Rectal smooth muscle tissue (tissue), 1 donor: ENCODE measurements around the gene CAMSAP1.

Experiments used
- H3K27ac ChIP-seq: one replicate; pipeline ENCODE4 v1.7.0; 2013; ENCODE audit warnings: low read depth, low read length, inconsistent platforms
- H3K27me3 ChIP-seq: one replicate; pipeline ENCODE4 v1.7.0; 2013; ENCODE audit warnings: low read length; ENCODE audit not compliant: control insufficient read depth, insufficient read depth
- H3K36me3 ChIP-seq: one replicate; pipeline ENCODE4 v1.7.0; 2013; ENCODE audit warnings: low read length; ENCODE audit not compliant: control insufficient read depth, insufficient read depth
- H3K4me1 ChIP-seq: one replicate; pipeline ENCODE4 v1.7.0; 2013; ENCODE audit warnings: low read length; ENCODE audit not compliant: control insufficient read depth, insufficient read depth
- H3K4me3 ChIP-seq: one replicate; pipeline ENCODE4 v1.7.0; 2013; ENCODE audit warnings: low read length
- H3K9ac ChIP-seq: one replicate; pipeline ENCODE4 v1.7.0; 2013; ENCODE audit warnings: low read length

CAMSAP1 gene

DNA sequence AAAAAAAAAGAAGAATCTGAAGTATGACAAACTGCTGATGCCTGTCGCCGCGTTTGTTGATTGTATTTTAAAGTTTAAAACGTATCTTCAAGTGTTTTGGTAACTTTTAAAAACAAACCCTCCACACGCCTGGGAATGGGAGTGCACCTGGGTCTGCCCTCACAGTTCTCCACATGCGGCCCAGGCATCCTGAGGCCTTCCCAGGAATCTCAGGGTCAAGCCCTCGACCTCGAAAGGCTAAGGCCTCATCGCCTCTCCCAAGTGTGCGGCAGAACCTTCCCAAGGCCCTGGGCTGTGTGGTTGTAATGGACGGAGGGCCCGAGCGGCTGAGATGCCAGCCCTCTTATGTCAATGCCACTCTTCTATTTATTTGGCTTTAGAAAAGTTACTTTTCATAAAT is 94.4 kb downstream of the CAMSAP1 start:
- Histone ChIP-seq H3K27me3 (no peaks in the 10 kb centered on the region), H3K9ac (no peak overlapping the region), H3K36me3 (peaks cover 44% of the 10 kb centered on the region), H3K4me1 (no peaks in the 10 kb centered on the region), H3K4me3 (no peak overlapping the region), H3K27ac (no peak overlapping the region)

DNA sequence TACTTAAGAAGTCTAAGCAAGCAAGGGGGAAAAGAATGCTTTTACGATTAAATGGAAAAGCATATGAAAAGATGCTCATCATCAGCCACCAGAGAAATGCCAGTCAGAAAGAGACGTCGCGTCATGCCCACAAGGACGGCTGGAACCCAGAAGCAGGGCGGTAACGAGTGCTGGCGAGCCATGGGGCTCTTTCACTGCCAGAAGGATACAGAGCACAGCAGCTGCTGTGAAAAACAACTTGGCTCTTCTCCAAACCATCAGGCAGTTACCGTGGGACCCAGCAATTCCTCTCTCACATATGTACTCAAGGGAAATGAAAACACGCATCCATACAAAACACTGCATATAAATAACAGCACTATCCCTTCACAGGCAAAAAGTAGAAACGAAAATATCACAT is 95.5 kb downstream of the CAMSAP1 start:
- no peak overlapping the region for H3K27ac ChIP-seq
- H3K9ac ChIP-seq = no peak overlapping the region
- H3K4me3 ChIP-seq = no peak overlapping the region
- H3K4me1 ChIP-seq = no peaks in the 10 kb centered on the region
- H3K27me3 ChIP-seq = no peaks in the 10 kb centered on the region
- peaks cover 32% of the 10 kb centered on the region for H3K36me3 ChIP-seq

DNA sequence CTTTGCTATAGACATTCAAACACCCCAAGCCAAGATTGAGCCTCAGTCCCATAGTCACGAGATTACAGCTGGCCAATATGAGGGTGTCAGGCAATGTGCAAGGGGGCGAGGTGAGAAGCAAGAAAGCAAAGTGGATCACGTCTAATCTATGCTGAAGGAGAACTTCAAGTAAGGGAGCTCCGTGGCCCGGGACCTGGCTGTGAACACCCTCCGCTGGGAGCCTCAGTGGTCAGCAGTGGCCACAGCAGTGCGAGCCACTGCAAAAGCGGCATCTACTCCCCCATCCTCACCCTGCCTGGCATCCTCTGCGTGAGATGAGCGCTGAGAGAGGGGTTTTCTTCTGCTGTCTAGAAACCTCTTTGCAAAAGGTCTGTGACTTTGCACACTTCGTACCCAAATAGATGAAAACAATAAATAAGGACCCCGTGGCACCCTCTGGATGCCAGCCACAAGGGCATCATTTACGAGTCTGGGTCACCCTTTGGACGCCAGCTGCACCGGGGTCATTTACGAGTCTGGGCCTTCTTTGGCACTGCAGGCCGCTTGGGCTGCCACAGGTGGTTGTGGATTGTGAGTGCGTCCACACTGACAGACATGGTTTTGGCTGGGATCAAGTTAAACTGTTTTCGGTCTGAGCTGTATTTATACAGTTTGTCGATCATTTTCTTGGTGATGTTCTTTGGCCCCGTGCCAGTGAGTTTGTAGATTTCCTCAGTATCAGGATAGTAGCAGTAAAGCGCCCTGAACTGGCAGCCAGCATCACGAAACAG is 96.4 kb downstream of the CAMSAP1 start:
- H3K36me3 ChIP-seq = peaks cover 24% of the 10 kb centered on the region
- no peak overlapping the region for H3K9ac ChIP-seq
- H3K4me1 ChIP-seq = no peaks in the 10 kb centered on the region

DNA sequence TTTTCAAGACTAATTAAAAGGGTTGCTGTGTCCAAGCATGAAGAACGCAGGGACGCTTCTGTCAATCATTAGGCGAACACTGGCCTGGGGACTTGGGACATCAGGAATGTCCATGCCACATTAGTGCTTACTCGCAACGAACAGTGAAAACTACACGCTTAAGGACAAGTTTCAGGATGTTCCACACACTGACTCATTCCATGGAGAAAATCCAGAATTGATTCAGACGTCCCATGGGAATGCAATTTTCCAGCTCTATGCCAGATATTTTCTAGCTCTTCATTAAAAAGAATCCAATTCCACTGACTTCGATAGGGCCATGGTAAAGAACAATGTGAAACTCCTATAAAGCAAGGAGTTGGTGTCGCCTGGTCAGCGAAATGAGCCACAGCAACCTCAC is 98.2 kb downstream of the CAMSAP1 start:
- H3K27me3 ChIP-seq = no peaks in the 10 kb centered on the region
- H3K36me3 ChIP-seq = peaks cover 18% of the 10 kb centered on the region
- no peak overlapping the region for H3K27ac ChIP-seq
- H3K4me3 ChIP-seq = no peak overlapping the region
- no peak overlapping the region for H3K9ac ChIP-seq
- no peaks in the 10 kb centered on the region for H3K4me1 ChIP-seq

More for the DNA sequence above, 96.4 kb downstream of the CAMSAP1 start:
- no peak overlapping the region for H3K27ac ChIP-seq
- H3K27me3 ChIP-seq = no peaks in the 10 kb centered on the region
- H3K4me3 ChIP-seq = no peak overlapping the region

DNA sequence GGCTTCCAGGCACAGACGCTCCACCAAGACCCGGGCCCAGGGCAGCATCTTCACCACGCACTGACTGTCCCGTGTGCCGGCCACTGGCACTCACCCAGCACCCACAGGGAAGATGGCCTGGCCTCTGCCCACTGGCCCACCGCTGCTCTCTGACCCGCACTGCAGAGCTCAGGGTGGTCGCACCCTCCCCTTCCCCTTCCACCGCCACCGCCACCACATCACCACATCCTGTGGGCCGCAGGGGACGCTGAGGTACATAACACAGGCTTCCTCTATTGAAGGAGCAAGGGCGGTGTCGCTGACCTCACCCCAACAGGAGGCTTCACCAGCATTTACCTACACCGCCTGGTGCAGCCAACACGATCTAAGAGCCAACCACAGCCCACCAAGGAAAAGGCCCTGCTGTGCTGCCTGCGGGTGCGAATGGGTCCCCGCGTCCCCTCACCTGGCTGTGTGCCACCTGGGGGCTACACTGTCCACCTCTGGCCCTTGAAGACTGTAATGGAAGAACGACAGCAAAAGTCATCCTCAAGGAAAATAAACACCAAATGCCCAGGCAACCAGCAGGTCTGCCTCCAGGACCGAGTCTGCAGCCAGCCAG is 101.8 kb downstream of the CAMSAP1 start:
- H3K9ac ChIP-seq = no peak overlapping the region
- no peak overlapping the region for H3K27ac ChIP-seq
- no peak overlapping the region for H3K4me3 ChIP-seq
- no peaks in the 10 kb centered on the region for H3K4me1 ChIP-seq
- peaks cover 3% of the 10 kb centered on the region for H3K36me3 ChIP-seq
- no peaks in the 10 kb centered on the region for H3K27me3 ChIP-seq

DNA sequence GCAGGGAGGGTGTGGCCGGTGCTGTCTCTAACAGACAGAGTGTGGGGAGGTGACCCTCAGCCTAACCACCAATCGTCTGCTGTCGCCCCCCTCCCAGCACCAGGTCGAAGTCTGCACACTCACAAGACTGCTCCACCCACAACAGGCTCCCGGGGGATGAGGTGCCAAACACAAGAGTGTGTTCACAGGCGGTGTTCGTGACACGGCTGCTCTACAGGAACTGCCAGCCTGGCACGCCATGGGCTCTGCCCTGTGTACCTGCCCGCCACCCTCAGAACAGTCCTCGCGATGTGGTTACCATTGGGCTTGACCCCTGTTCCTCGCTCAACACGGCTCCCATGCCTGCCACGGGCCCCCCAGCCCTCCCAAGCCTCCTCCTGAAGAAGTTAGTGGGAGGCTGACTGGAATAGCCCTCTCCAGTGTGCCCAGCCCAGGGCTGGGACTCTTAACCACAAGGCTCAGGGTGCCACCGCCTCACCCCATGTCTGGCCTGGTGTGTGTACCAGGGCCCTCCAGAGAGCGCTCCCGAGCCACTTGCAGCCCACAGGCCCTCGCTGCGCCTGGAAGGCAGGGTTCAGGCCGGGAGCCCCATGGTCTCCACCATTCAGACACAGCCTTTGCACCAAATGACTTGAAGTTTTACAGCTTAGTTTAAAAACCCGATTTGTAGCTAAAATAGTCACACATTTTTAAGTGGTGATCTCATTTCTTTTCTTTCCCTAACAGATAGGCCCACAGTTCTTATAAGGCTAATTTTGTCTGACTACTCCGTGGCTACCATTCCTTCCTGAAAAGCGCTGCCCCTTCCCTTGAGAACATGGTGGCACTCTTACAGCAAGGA is 102.5 kb downstream of the CAMSAP1 start:
- no peak overlapping the region for H3K4me3 ChIP-seq
- H3K9ac ChIP-seq = no peak overlapping the region
- no peaks in the 10 kb centered on the region for H3K27me3 ChIP-seq
- H3K36me3 ChIP-seq = no peaks in the 10 kb centered on the region
- H3K4me1 ChIP-seq = no peaks in the 10 kb centered on the region
- no peak overlapping the region for H3K27ac ChIP-seq

DNA sequence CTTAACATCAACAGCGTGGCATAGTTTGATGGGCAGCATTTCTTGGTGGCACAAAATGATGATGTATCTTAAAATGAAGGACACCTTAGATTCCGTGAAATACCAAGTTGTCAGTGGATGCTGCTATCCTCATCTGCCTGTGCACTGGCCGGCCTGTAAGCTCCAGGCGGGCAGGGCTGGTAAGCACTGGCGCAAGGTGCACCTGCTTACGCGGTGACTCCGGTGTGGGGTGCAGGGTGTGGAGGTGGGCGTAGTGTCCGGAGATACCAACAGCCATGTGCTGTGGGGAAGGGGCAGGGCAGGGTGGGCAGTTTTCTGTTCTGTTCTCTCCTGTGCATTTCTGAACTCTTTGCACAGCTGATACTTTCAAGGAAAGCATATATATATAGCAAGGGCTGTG is 103.9 kb downstream of the CAMSAP1 start:
- Histone ChIP-seq H3K27ac (no peak overlapping the region), H3K27me3 (no peaks in the 10 kb centered on the region), H3K4me1 (no peaks in the 10 kb centered on the region), H3K4me3 (no peak overlapping the region), H3K36me3 (no peaks in the 10 kb centered on the region), H3K9ac (no peak overlapping the region)

DNA sequence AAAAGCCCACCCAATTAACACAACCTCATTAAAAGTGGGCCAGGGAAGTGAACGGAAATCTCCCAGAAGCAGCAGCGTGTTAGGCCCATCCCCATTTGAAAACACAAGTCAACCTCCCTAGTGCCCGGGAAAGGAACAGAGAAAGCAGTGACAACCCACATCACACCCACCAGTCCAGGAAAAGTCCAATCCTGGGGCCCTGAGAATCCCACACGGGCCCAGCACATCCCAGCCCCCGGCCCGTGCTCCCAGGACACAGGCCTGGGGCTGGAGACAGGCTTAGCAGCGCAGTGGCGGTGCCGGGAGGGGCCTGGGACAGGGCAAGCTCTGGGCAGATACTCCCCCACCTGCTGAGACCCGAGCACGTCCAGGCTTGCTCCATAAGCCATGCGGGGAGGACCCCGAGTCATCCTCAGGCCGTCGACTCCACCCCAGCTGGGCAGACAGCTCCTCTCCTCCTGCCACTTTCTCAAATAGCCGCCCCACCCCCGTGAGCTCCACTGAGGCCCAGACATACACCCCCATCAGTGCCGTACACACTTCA is 104.4 kb downstream of the CAMSAP1 start:
- H3K27me3 ChIP-seq = no peaks in the 10 kb centered on the region
- H3K9ac ChIP-seq = no peak overlapping the region
- H3K27ac ChIP-seq = no peak overlapping the region
- H3K36me3 ChIP-seq = no peaks in the 10 kb centered on the region
- H3K4me3 ChIP-seq = no peak overlapping the region
- no peaks in the 10 kb centered on the region for H3K4me1 ChIP-seq

DNA sequence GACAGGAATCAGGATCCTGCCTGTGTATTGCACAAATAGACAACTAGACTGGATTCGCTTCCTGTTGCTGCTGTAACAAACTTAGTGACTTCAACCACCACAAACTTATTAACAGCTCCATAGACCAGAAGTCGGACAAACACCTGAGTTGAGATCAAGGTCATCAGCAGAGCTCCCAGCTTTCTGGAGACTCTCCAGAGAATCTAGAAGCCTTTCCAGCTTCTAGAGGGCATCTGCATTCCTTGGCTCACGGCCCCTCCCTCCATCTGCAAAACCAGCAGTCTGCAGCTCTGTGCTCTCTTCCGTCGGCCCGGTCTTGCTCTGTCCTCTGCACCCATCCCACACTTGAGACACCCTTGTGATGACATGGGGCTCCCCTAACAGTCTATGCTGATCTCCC is 106.3 kb downstream of the CAMSAP1 start:
- Histone ChIP-seq H3K36me3 (no peaks in the 10 kb centered on the region), H3K27ac (no peak overlapping the region), H3K4me1 (no peaks in the 10 kb centered on the region), H3K27me3 (no peaks in the 10 kb centered on the region), H3K9ac (no peak overlapping the region), H3K4me3 (no peak overlapping the region)

DNA sequence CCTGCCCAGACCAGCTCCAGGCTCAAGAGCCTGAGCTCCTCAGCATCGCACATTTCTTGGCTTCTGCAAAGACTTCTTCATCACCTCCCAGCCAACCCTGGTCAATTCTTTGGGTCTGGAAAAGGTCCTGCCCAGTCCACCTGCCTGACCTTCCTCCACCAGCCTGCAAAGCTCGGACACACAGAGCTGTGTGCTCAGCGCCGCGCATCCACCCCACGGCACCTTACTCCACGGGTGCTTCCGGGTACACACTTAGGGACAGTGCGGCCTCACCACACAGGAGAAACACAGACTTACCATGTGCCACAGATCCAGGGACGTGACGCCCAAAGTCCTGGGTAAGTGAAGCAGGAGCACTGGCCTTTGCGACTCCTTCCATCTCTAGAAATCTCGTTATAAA is 108.1 kb downstream of the CAMSAP1 start:
- H3K4me3 ChIP-seq = no peak overlapping the region
- no peaks in the 10 kb centered on the region for H3K4me1 ChIP-seq
- H3K27me3 ChIP-seq = no peaks in the 10 kb centered on the region
- no peak overlapping the region for H3K9ac ChIP-seq
- no peaks in the 10 kb centered on the region for H3K36me3 ChIP-seq
- no peak overlapping the region for H3K27ac ChIP-seq

DNA sequence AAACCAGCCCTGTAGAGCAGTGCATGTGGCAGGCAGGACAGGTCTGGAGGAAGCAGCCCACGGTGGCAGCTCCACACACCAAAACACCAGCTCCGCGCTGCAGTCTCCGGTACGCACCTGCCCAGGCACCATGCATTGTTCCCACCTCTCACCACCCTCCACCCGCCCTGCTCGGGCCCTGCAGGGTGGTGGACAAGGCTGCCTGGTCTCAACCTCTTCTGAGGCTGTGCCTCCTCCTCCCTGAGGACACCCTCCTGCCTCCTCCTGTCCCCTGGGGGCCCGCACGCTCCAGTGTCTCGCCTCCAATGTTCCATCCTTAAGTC is 109.1 kb downstream of the CAMSAP1 start:
- Histone ChIP-seq H3K36me3 (no peaks in the 10 kb centered on the region), H3K27ac (no peak overlapping the region), H3K4me1 (no peaks in the 10 kb centered on the region), H3K9ac (no peak overlapping the region), H3K27me3 (no peaks in the 10 kb centered on the region), H3K4me3 (no peak overlapping the region)

DNA sequence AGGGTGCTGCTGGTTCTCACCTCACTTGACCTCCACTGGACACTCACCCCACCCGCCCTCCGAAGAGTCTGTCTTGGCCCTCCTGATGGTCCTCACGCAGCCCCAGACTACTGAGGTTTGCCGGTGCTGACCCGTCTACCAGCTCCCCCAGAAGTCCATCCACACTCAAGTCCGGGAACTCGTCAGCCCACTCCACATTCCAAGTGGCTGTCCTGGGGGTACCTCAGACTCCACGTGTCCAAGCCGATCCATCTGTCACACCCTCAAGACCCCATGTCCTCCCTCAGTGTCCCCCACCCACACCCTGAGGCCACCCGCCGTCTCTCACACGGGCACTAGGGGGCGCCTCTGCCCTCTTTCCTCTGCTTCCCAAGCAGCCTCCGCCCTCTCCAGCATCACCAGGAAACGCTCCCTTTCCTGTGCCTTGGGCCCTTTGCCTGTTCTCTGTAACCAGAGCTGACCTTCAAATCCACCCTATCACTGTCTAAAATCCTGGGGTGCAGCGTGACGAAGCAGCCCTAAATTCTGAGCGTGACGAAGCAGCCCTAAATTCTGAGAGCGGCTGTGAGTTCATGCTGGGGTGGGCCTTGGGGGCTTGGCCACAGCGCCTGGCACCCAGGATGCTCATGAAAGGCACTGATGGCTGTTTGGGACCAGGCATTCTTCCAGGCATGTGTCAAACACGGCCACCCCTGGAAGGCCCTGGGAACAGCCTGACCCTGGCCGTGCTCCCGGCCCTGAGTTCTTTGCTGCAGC is 109.7 kb downstream of the CAMSAP1 start:
- no peak overlapping the region for H3K9ac ChIP-seq
- no peak overlapping the region for H3K27ac ChIP-seq
- no peak overlapping the region for H3K4me3 ChIP-seq
- H3K4me1 ChIP-seq = no peaks in the 10 kb centered on the region
- H3K27me3 ChIP-seq = no peaks in the 10 kb centered on the region
- H3K36me3 ChIP-seq = no peaks in the 10 kb centered on the region
